ENCODE results near the gene NPHP4. TPM values are rescaled to one million over a fixed set of nuclear protein-coding genes. Genes with fewer than 3 reads are reported as not detected.

NPHP4 gene
- total and polyA plus RNA-seq, 4 donors, result 1.7 to 5.6 (median 3.5) TPM

GRCh38 chr1:5911157-5911556 is 81.1 kb downstream of the NPHP4 start (continued):
- TF ChIP-seq MAX (IDR thresholded peaks at IDR 0.05), result no peak
- no peak for TF ChIP-seq HNF4A (conservative IDR thresholded peaks at IDR 0.05)

- peaks cover 0 to 2% (median 0%) of the 10 kb centered on the region in 4 donors for H3K4me1 ChIP-seq (ENCODE audit: control insufficient read depth in 4 of 4, insufficient read depth in 4 of 4, low read length in 3 of 4)
- no peaks in the 10 kb centered on the region for H3K27me3 ChIP-seq (ENCODE audit: control insufficient read depth in 4 of 4, insufficient read depth in 4 of 4, low read length in 3 of 4)
- no peak overlapping the region for H3K27ac ChIP-seq (ENCODE audit: low read depth in 1 of 2, low read length in 2 of 2)
- DNase-seq (ENCODE audit: low spot score), result no peak
- no peaks in the 10 kb centered on the region for H3K36me3 ChIP-seq (ENCODE audit: control insufficient read depth in 4 of 4, insufficient read depth in 3 of 4, low read depth in 1 of 4, low read length in 3 of 4)
- H3K9me3 ChIP-seq (ENCODE audit: control insufficient read depth in 4 of 4, low read length in 3 of 4), result no peaks in the 10 kb centered on the region
- no peak overlapping the region for H3K4me3 ChIP-seq (ENCODE audit: low read depth in 1 of 3, low read length in 3 of 3)
- TF ChIP-seq NR2F2 (IDR thresholded peaks at IDR 0.05) (no peak), MAX (IDR thresholded peaks at IDR 0.05) (no peak), HNF4A (conservative IDR thresholded peaks at IDR 0.05) (no peak), GABPA (IDR thresholded peaks at IDR 0.05 in 1 of 2, conservative IDR thresholded peaks at IDR 0.05 in 1 of 2) (no peak), HNF4G (IDR thresholded peaks at IDR 0.05) (no peak), YY1 (IDR thresholded peaks at IDR 0.05) (no peak), JUND (IDR thresholded peaks at IDR 0.05) (no peak)
- H3K9ac ChIP-seq (ENCODE audit: low read depth in 1 of 2, low read length in 2 of 2), result no peak overlapping the region
- WGBS, result 98% methylated on average over 11 of the region's 11 CpGs
Observed at GRCh38 chr1:5910666-5911065, 81.6 kb downstream of the NPHP4 start.

DNA sequence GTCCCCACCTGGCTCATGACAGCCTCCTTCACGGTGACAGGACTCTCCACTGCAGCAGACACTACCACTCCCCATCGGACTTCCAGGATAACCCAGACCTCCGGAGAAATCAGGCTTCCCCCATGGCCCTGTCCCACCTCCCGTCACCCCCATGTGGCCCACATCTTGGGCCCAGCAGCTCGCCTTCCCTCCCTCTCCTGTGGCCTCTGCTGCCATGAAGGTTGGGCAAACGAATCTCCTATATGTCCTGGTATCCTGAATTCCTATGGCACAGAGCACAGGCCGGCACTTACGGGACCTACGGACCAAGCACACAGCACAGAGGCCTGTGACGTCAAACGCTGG is 82.0 kb downstream of the NPHP4 start:
- no peaks in the 10 kb centered on the region for H3K4me1 ChIP-seq (ENCODE audit: control insufficient read depth in 4 of 4, insufficient read depth in 4 of 4, low read length in 3 of 4)
- no peak for TF ChIP-seq MAX (IDR thresholded peaks at IDR 0.05)
- no peak for TF ChIP-seq RAD21 (IDR thresholded peaks at IDR 0.05)
- TF ChIP-seq REST (IDR thresholded peaks at IDR 0.05), result no peak
- TF ChIP-seq GABPA (IDR thresholded peaks at IDR 0.05 in 1 of 2, conservative IDR thresholded peaks at IDR 0.05 in 1 of 2), result no peak
- TF ChIP-seq RXRA (IDR thresholded peaks at IDR 0.05), result no peak
- no peak for TF ChIP-seq HNF4A (conservative IDR thresholded peaks at IDR 0.05)
- TF ChIP-seq FOXA2 (IDR thresholded peaks at IDR 0.05), result no peak
- no peak for TF ChIP-seq EGR1 (IDR thresholded peaks at IDR 0.05; ENCODE audit: low read depth in 2 of 2)
- TF ChIP-seq TAF1 (conservative IDR thresholded peaks at IDR 0.05), result no peak
- no peak for TF ChIP-seq HNF4G (IDR thresholded peaks at IDR 0.05)
- no peak for TF ChIP-seq SP1 (IDR thresholded peaks at IDR 0.05)
- TF ChIP-seq, protein P1, sequence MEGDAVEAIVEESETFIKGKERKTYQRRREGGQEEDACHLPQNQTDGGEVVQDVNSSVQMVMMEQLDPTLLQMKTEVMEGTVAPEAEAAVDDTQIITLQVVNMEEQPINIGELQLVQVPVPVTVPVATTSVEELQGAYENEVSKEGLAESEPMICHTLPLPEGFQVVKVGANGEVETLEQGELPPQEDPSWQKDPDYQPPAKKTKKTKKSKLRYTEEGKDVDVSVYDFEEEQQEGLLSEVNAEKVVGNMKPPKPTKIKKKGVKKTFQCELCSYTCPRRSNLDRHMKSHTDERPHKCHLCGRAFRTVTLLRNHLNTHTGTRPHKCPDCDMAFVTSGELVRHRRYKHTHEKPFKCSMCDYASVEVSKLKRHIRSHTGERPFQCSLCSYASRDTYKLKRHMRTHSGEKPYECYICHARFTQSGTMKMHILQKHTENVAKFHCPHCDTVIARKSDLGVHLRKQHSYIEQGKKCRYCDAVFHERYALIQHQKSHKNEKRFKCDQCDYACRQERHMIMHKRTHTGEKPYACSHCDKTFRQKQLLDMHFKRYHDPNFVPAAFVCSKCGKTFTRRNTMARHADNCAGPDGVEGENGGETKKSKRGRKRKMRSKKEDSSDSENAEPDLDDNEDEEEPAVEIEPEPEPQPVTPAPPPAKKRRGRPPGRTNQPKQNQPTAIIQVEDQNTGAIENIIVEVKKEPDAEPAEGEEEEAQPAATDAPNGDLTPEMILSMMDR (IDR thresholded peaks at IDR 0.05; ENCODE audit: low read depth, low read length, missing input control), result no peak
- TF ChIP-seq FOXA1 (IDR thresholded peaks at IDR 0.05), result no peak
- TF ChIP-seq YY1 (IDR thresholded peaks at IDR 0.05), result no peak
- no peak for TF ChIP-seq NR2F2 (IDR thresholded peaks at IDR 0.05)
- no peak for TF ChIP-seq ZBTB33 (IDR thresholded peaks at IDR 0.05)
- TF ChIP-seq ATF3 (IDR thresholded peaks at IDR 0.05), result no peak
- TF ChIP-seq JUND (IDR thresholded peaks at IDR 0.05), result no peak
- WGBS, result 95% methylated on average over 11 of the region's 11 CpGs
- no peak overlapping the region for H3K27ac ChIP-seq (ENCODE audit: low read depth in 1 of 2, low read length in 2 of 2)
- DNase-seq (ENCODE audit: low spot score), result no peak
- no peaks in the 10 kb centered on the region for H3K27me3 ChIP-seq (ENCODE audit: control insufficient read depth in 4 of 4, insufficient read depth in 4 of 4, low read length in 3 of 4)
- no peak overlapping the region for H3K9ac ChIP-seq (ENCODE audit: low read depth in 1 of 2, low read length in 2 of 2)
- no peaks in the 10 kb centered on the region for H3K9me3 ChIP-seq (ENCODE audit: control insufficient read depth in 4 of 4, low read length in 3 of 4)
- H3K36me3 ChIP-seq (ENCODE audit: control insufficient read depth in 4 of 4, insufficient read depth in 3 of 4, low read depth in 1 of 4, low read length in 3 of 4), result peaks cover 0 to 2% (median 0%) of the 10 kb centered on the region in 4 donors
- no peak overlapping the region for H3K4me3 ChIP-seq (ENCODE audit: low read depth in 1 of 3, low read length in 3 of 3)

All from liver (tissue), 9 donors.